KG1 (cell line): ENCODE data around the gene PLCH1.

Source experiments
- DNase-seq: peaks from one replicate; lab custom pipeline; 2025; lab: John Stamatoyannopoulos, UW

PLCH1 gene

GRCh38 chr3:155335724-155336354 lies 409.0 kb downstream of the PLCH1 start:
- no peak for DNase-seq

GRCh38 chr3:155334914-155335723 lies 409.8 kb downstream of the PLCH1 start:
- DNase-seq: peak; percentile 90

- no peak for DNase-seq
Observed at GRCh38 chr3:155334215-155334913, 410.5 kb downstream of the PLCH1 start.

- no peak for DNase-seq
Observed at GRCh38 chr3:155332716-155333115, 412.2 kb downstream of the PLCH1 start.

- DNase-seq: no peak
Observed at GRCh38 chr3:155331078-155331477, 413.8 kb downstream of the PLCH1 start.

- DNase-seq: no peak
Observed at GRCh38 chr3:155330370-155330769, 414.5 kb downstream of the PLCH1 start.

- DNase-seq: no peak
Observed at GRCh38 chr3:155329513-155330048, 415.3 kb downstream of the PLCH1 start.

- no peak for DNase-seq
Observed at GRCh38 chr3:155327871-155328270, 417.0 kb downstream of the PLCH1 start.

- no peak for DNase-seq
Observed at GRCh38 chr3:155327430-155327829, 417.4 kb downstream of the PLCH1 start.

- DNase-seq: no peak
Observed at GRCh38 chr3:155326901-155327300, 418.0 kb downstream of the PLCH1 start.

GRCh38 chr3:155326244-155326643 lies 418.6 kb downstream of the PLCH1 start:
- DNase-seq: no peak
